Gastrocnemius medialis (tissue), 4 donors: ENCODE results near the gene LAMA2. TPM values are rescaled to one million over a fixed set of nuclear protein-coding genes. Genes with fewer than 3 reads are reported as not detected.

ENCODE experiments used
- ATAC-seq, 2 donors: fragments of 150-250 bp; one replicate each; pipeline ENCODE4 v1.9.1; 2016
- DNase-seq, 2 donors: peaks; one replicate each; pipeline ENCODE4 v3.0.0-alpha.2; 2019
- H3K27ac ChIP-seq, 4 donors: fragments of 200-600 bp; sonication (generic); 1 replicate in 1 of 4; 2 replicates in 3 of 4; pipeline ENCODE4 v1.5.1; 2016 to 2018; ENCODE audit warnings: mild to moderate bottlenecking in 2 of 4, moderate library complexity in 1 of 4
- H3K27me3 ChIP-seq, 3 donors: fragments of 200-600 bp; sonication (generic) in 2 of 3; 1 replicate in 1 of 3; 2 replicates in 2 of 3; pipeline versions ENCODE4 v1.5.1 to v1.6.0; 2016 to 2019; ENCODE audit warnings: mild to moderate bottlenecking in 1 of 3, moderate library complexity in 1 of 3
- H3K36me3 ChIP-seq, 2 donors: fragments of 200-600 bp; sonication (generic) in 1 of 2; one replicate each; pipeline ENCODE4 v1.5.1; 2017 to 2018
- H3K4me1 ChIP-seq, 2 donors: fragments of 200-600 bp; sonication (generic) in 1 of 2; one replicate each; pipeline ENCODE4 v1.5.1; 2016 to 2017; ENCODE audit warnings: mild to moderate bottlenecking in 2 of 2
- H3K4me3 ChIP-seq, 4 donors: fragments of 200-600 bp; sonication (generic) in 3 of 4; 1 replicate in 1 of 4; 2 replicates in 3 of 4; pipeline ENCODE4 v1.5.1; 2016 to 2019; ENCODE audit warnings: mild to moderate bottlenecking in 2 of 4
- H3K9me3 ChIP-seq, 3 donors: fragments of 200-600 bp; sonication (generic) in 2 of 3; 1 replicate in 1 of 3; 2 replicates in 2 of 3; pipeline ENCODE4 v1.5.1; 2016 to 2019
- POLR2A ChIP-seq, 2 donors: fragments of 450-650 bp; IDR thresholded peaks; one replicate each; pipeline ENCODE4 v1.6.1; 2017; ENCODE audit warnings: antibody characterized with exemption in 2 of 2, mild to moderate bottlenecking in 2 of 2, moderate library complexity in 2 of 2
- in situ Hi-C, 4 donors: fragments of 200-750 bp; cut with MboI; loops; one replicate each; pipeline versions ENCODE4 v1.15.0 to v1.8.0; 2017; ENCODE audit warnings: low sequenced_read_pairs in 4 of 4
- intact Hi-C: fragments of 100-400 bp; cut with DNase I; formaldehyde crosslinking; loops from one replicate; pipeline ENCODE4 v1.15.1; 2023; ENCODE audit warnings: low total_unique reads
- total RNA-seq, 4 donors: library from RNA; depleted of rRNA; stranded (reverse); fragments of >200 nt; gene quantifications; one replicate each; pipeline versions ENCODE4 v1.1.0 to v1.2.3, GENCODE V29; 2016
- TF ChIP-seq, protein P1 (sequence below), 5 experiments: fragments of 450-650 bp in 3 of 5; fragments of 200-600 bp in 2 of 5; sonication (generic) in 2 of 5; IDR thresholded peaks in 4 of 5; conservative IDR thresholded peaks in 1 of 5; 1 replicate in 4 of 5; 2 replicates in 1 of 5; pipeline ENCODE4 v1.5.1; 2016 to 2019; ENCODE audit warnings: antibody characterized with exemption in 5 of 5, mild to moderate bottlenecking in 3 of 5, moderate library complexity in 3 of 5

Gene LAMA2
- total RNA-seq, 4 donors from 2014 or later, result 52.9 to 113 (median 71.3) TPM

DNA sequence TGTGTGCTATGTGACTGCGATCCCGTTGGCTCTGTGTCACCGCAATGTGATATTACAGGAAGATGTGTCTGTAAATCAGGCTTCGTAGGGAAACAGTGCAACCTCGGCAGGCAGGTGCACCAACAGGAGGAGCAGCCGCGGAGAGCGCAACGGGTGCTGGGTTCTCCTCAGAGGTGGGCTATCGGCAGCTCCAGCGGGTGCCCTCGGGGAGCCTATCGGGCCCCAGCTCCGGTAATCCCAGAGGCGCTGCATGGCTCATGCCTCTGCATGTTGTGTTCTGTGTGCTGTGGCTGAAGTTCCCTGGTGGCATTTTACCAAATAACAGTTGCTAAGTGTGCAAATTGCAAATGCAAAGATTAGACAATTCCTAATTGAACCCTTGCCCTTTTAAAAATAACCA lies 409.9 kb downstream of the LAMA2 start:
- DNase-seq, result no peak
- no peaks in the 10 kb centered on the region for H3K4me1 ChIP-seq
- no peak for ATAC-seq
- TF ChIP-seq, protein P1, sequence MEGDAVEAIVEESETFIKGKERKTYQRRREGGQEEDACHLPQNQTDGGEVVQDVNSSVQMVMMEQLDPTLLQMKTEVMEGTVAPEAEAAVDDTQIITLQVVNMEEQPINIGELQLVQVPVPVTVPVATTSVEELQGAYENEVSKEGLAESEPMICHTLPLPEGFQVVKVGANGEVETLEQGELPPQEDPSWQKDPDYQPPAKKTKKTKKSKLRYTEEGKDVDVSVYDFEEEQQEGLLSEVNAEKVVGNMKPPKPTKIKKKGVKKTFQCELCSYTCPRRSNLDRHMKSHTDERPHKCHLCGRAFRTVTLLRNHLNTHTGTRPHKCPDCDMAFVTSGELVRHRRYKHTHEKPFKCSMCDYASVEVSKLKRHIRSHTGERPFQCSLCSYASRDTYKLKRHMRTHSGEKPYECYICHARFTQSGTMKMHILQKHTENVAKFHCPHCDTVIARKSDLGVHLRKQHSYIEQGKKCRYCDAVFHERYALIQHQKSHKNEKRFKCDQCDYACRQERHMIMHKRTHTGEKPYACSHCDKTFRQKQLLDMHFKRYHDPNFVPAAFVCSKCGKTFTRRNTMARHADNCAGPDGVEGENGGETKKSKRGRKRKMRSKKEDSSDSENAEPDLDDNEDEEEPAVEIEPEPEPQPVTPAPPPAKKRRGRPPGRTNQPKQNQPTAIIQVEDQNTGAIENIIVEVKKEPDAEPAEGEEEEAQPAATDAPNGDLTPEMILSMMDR (IDR thresholded peaks at IDR 0.05 in 4 of 5, conservative IDR thresholded peaks at IDR 0.05 in 1 of 5), result no peak
- TF ChIP-seq POLR2A (IDR thresholded peaks at IDR 0.05), result no peak
- peaks cover 0 to 16% of the 10 kb centered on the region in 2 donors for H3K36me3 ChIP-seq
- no peak overlapping the region for H3K4me3 ChIP-seq
- H3K9me3 ChIP-seq, result no peaks in the 10 kb centered on the region
- in situ Hi-C loops (no loop called here), intact Hi-C loops (no loop called here)
- no peak overlapping the region for H3K27ac ChIP-seq
- H3K27me3 ChIP-seq, result no peaks in the 10 kb centered on the region

DNA sequence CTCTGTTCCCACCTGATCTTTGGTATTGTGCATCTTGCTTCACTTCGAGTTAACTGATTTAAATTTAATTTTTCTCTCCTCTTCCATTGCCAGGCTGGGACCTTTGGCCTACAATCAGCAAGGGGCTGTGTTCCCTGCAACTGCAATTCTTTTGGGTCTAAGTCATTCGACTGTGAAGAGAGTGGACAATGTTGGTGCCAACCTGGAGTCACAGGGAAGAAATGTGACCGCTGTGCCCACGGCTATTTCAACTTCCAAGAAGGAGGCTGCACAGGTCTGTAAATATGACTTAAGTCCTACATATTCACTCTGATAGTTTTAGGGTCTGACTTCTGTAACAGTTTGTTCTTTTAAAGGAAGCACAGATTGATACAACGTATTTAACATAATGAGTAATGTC lies 414.7 kb downstream of the LAMA2 start:
- in situ Hi-C loops (no loop called here), intact Hi-C loops (no loop called here)
- Histone ChIP-seq H3K4me3 (no peak overlapping the region), H3K36me3 (peaks cover 0 to 8% of the 10 kb centered on the region in 2 donors), H3K4me1 (no peaks in the 10 kb centered on the region), H3K9me3 (no peaks in the 10 kb centered on the region), H3K27ac (no peak overlapping the region), H3K27me3 (no peaks in the 10 kb centered on the region)
- no peak for ATAC-seq
- DNase-seq, result no peak
- TF ChIP-seq, protein P1 (IDR thresholded peaks at IDR 0.05 in 4 of 5, conservative IDR thresholded peaks at IDR 0.05 in 1 of 5), result no peak
- no peak for TF ChIP-seq POLR2A (IDR thresholded peaks at IDR 0.05)

DNA sequence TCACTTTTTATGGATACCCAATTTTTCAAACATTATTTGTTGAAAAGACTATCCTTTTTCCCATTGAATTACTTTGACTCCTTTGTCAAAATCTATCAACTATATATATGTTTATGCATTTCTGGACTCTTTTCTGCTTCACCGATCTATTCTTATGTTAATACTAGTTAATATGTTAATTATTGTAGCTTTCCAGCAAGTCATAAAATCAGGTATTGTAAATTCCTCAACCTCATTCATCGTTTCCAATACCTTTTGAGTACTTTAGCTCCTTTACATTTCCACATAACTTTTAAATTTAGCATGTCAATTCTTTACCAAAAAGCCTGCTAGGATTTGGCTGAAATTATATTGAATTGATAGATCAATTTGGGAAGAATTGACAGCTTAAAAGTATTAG lies 419.7 kb downstream of the LAMA2 start:
- in situ Hi-C loops (no loop called here), intact Hi-C loops (no loop called here)
- Histone ChIP-seq H3K27ac (no peak overlapping the region), H3K36me3 (peaks cover 0 to 6% of the 10 kb centered on the region in 2 donors), H3K4me3 (no peak overlapping the region), H3K9me3 (no peaks in the 10 kb centered on the region), H3K27me3 (no peaks in the 10 kb centered on the region), H3K4me1 (no peaks in the 10 kb centered on the region)
- no peak for TF ChIP-seq POLR2A (IDR thresholded peaks at IDR 0.05)
- TF ChIP-seq, protein P1 (IDR thresholded peaks at IDR 0.05 in 4 of 5, conservative IDR thresholded peaks at IDR 0.05 in 1 of 5), result no peak
- no peak for DNase-seq
- no peak for ATAC-seq

DNA sequence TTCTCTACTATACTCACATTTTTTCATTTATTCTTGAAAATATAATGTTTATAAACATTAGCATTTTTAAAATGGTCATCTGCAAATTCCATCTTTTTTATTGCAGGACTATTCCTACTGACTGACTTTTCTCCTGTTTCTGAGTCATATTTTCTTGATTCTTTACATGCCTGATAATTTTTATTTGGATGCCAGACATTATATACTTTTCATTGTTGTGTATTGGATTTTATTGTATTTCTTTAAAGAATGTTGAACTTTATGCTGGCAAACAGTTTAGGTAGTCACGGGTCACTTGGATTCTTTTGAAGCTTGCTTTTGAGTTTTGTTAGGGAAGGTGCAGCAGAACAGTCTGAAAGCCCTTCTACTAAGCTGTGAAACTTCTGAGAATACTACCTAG lies 423.9 kb downstream of the LAMA2 start:
- TF ChIP-seq POLR2A (IDR thresholded peaks at IDR 0.05), result no peak
- TF ChIP-seq, protein P1 (IDR thresholded peaks at IDR 0.05 in 4 of 5, conservative IDR thresholded peaks at IDR 0.05 in 1 of 5), result no peak
- no peak for DNase-seq
- no peaks in the 10 kb centered on the region for H3K36me3 ChIP-seq
- no peak for ATAC-seq
- no peak overlapping the region for H3K4me3 ChIP-seq
- no peaks in the 10 kb centered on the region for H3K4me1 ChIP-seq
- H3K27me3 ChIP-seq, result no peaks in the 10 kb centered on the region
- in situ Hi-C loops (no loop called here), intact Hi-C loops (no loop called here)
- no peak overlapping the region for H3K27ac ChIP-seq
- no peaks in the 10 kb centered on the region for H3K9me3 ChIP-seq

DNA sequence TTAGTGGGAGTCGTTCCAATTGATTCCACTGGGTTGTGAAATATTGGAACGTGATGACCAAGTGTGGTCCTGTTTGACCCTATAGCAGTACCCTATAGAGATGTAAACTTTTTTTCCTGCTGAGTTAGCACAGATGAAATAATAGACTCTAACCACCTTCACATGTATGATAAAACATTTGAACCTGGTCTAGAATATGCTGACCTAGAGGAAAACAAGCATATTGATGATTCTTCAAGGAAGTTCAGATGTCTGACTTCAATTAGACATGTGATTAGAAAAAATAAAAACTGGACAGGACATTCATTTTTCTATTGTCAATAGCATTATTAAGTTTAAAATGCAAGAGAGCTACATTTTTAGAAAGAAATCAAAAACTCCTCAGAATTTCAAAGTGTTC lies 424.9 kb downstream of the LAMA2 start:
- Histone ChIP-seq H3K4me3 (no peak overlapping the region), H3K27me3 (no peaks in the 10 kb centered on the region), H3K4me1 (no peaks in the 10 kb centered on the region), H3K36me3 (no peaks in the 10 kb centered on the region), H3K27ac (no peak overlapping the region), H3K9me3 (no peaks in the 10 kb centered on the region)
- TF ChIP-seq, protein P1 (IDR thresholded peaks at IDR 0.05 in 4 of 5, conservative IDR thresholded peaks at IDR 0.05 in 1 of 5), result no peak
- ATAC-seq (no peak), DNase-seq (no peak)
- intact Hi-C loops (no loop called here), in situ Hi-C loops (no loop called here)
